Measurements from ENCODE around the gene BYSL.
A peak's percentile ranks its signal among the peaks of the same experiment; 100 is the strongest.

BYSL gene

DNA sequence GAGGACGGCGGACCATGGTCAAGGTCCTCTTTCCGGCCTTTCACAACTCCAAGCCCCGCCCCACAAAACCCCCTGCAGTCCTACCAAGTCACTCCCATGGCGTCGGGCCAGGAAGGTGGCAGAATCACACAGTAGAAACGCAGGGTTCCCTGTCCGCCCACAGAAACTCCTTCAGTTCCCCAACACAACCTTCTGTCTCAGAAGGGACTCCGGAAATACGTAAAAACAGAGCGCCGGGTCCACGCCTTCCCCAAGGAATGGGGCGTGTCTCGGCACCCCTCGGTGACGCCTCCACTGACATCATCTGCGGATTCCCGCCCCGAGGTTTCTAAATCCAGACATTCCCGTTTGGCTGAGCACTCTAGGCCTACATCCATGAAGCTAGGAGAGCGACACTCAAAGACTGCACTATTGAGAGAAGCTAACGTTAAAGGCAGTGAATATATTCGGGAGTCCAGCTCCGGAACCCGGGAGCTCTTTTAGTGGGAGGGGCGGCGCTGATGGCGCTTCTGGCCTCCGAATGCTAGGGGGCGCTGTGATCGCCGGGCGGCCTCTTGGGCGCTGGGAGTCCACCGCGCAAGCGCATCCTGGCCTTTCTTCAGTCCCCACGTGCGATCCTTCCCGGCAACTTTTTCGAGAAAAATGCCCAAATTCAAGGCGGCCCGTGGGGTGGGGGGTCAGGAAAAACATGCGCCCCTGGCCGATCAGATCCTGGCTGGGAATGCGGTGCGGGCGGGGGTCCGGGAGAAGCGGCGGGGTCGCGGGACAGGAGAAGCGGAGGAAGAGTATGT is at the start of gene BYSL, which contains the start of gene MED20:
Gene BYSL, plus strand, starts transcription at position 579 of the 791 bp plus-strand sequence. Its CDS starts 64 bp downstream, at position 643.
Gene MED20, minus strand, starts transcription at position 219 of the 791 bp plus-strand sequence. Its CDS starts 121 bp downstream, at position 98.
- peak; percentile 99 for DNase-seq

GRCh38 chr6:41871691-41872090 is 49.6 kb upstream of the BYSL start:
- DNase-seq, result no peak

DNA sequence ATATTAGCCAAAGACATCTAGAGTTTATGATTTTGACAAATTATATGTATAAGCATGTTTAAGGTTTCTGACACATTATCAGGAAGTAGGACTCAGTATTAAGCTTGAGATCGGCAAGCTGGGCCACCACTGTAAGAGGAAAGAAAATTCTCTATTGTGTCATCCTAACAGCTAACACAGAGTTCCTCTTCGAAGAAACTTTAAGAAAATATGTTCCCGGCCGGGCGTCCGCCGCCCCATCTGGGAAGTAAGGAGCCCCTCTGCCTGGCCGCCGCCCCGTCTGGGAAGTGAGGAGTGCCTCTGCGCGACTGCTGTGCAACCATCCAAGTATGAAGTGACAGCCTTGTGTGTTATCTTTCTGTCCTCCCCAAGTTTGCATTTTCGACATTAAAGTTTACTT is 49.2 kb upstream of the BYSL start:
- DNase-seq, result no peak

- no peak for DNase-seq
Measured at GRCh38 chr6:41874741-41875140, 46.6 kb upstream of the BYSL start.

DNA sequence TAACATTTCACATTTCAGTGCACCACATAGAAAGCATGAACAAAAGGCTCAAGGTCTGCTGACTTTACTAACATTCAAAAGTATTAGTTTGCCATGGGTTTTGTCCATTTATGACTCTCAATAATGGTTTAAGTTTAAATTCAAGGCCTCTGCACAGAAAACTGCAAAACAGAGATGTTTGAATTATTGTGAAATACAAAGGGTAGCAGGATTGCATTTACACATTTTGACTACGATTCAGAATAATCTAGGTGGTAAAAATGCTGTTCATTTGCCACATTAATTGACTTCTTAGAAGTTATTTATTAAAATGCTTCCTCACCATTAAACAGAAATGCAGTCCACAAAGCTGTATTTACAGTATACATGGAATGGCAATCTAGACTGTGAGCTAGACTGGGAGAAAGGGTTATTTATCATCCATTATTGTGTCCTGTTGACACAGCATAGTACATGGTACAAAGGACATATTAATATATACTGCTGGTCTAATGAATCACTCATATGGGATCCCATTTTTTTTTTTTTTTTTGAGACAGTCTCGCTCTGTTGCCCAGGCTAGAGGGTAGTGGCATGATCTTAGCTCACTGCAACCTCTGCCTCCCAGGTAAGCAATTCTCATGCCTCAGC is 44.1 kb upstream of the BYSL start:
- DNase-seq, result no peak

GRCh38 chr6:41878246-41878645 is 43.1 kb upstream of the BYSL start:
- no peak for DNase-seq

DNA sequence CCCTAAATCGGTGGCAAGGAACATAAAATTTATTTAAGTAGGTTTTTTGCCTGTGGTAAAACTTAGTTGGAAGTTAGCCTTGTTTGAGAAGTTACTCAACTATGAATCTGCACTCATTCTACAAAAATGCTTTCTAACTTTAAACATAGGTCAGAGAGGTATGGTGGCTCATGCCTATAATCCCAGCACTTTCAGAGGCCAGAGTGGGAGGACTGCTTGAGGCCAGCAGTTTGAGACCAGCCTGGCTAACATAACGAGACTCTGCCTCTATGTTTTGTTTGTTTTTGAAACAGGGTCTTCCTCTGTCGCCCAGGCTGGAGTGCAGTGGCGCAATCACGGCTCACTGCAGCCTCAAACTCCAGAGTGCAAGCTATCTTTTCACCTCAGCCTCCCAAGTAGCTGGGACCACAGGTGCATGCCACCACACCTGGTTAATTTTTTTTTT is 42.3 kb upstream of the BYSL start:
- no peak for DNase-seq

DNA sequence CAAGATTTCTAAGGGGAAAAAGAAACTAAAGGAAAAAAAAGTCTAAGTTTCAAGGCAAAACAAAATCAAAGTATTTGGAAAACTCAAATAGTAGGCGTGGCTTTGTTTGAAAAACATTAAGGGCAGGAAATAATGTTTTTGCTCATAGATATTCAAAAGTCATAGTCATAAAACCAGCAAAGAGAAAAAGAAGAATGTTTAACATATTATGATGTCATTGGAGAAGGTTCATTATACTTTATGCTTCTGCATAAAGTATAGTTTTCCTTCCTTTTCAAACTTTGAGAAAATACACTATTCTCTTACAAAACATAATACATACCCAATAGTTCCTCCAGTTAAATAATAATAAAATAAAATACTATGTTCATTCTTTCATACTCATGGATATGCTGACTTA is 39.8 kb upstream of the BYSL start:
- DNase-seq, result no peak

DNA sequence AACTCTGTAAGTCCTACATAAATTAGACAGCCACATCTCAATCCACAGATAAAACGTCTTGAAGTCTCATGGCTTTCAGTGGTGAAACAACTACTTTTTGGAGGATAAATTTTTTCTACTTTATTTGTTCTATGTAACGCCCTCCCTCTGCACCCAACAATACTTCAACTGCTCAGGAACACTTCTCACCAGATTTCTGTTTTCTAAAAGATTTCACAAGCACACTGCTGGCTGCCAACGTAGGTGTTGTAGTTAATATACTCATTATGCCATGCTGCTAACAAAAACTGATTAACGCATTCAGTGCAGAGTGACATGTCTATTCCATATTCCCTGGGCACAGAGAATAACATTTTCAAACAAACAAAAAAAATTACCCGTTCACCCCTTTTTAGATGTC is 36.3 kb upstream of the BYSL start:
- DNase-seq, result no peak

DNA sequence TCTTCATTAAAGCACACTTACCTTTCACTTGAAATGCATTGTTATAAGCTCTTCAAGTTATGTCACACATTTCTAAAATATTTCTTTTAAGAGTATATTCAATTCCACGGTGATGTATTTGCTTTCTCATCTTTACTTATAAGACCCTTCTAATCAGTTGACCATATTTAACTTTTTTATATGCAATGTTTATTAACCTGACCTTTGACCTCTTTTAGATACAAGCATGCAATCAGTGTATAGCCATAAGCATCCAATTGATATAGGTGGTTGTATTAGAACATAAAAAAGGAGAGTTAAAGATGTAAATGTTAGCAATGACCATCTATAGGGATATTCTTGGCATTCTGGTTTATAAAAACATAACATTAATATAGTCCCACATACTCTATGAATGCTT is 35.4 kb upstream of the BYSL start:
- no peak for DNase-seq

- no peak for DNase-seq
Measured at GRCh38 chr6:41887331-41887751, 34.0 kb upstream of the BYSL start.

DNA sequence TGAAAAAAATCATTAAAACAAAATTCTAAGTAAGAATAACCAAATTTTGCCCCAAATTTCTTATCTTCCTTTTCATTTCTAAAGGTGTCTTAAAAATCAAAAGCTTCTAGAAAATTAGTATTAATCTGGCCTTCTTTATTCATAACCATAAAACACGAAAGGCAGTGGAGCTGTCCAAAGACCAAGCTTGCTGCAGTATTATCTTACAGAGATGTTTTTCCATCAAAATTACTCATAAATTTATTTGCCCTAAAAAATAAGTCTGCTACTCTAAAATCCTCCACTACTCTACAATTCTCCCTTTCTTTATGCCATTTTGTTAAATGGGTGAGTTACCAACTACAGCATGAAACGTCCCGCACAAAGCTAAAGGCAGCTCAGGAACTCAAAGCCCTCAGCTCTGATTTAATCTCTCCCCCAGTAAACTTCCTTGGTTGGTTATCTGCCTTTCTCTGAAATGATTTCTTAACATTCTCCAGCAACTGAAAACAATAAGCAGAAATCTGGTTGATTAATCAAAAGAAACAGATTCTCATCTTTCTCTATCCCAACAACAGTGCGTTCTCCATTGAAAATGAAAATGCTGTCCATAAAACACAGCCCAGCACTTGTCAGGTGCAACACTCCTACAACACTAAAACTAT is 28.3 kb upstream of the BYSL start:
- peak; percentile 1 for DNase-seq

GRCh38 chr6:41894366-41895299 is 26.7 kb upstream of the BYSL start:
- DNase-seq, result peak; percentile 81

DNA sequence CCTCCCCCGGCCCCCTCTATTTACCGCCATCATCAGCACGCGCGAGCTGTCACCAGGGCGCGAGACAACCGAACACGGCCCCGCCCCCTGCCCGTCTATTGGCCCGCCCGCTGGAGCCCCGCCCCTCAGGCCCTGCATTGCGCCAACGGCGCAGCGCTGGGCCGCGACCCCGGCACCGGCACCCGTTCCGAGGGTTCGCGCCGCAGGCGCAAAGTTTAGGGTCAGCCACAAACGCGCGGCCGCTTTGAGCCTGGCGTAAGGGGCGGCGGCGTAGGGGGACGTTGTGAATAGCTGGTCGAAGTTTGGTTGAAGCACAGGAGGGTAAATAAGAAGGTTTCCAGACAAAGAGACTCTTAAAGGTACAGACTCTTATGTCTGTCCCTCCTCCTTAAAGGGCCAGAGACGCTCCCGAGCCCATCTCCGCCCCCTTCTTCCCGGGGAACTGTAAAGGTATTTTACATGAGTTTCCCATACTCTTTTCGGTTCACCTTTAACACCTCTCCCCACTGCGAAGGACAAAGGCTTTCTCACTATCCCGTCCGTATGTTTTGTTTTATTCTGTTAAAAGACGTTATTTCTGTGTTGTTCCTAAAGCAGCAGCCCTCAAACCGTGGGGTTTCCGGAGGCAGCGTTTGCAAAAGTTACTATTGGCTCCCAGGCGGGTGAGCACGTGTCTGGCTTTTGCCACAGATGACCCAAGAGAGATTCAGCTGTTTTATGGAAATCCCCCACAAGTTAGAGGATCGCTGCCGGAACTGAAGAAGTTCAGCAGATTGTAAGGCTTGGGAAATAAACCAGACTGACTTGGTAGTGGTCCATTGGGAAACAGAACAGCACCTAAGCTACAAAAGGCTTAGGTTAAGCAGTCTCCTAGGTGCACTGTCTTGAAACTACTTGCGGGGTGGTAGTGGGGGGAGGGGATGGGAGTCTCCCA is 25.7 kb upstream of the BYSL start, which contains the start of gene USP49:
Gene USP49, minus strand, starts transcription at position 76 of the 934 bp plus-strand sequence. CDS start 88,392 bp downstream, outside the sequence.
- DNase-seq, result peak; percentile 97

DNA sequence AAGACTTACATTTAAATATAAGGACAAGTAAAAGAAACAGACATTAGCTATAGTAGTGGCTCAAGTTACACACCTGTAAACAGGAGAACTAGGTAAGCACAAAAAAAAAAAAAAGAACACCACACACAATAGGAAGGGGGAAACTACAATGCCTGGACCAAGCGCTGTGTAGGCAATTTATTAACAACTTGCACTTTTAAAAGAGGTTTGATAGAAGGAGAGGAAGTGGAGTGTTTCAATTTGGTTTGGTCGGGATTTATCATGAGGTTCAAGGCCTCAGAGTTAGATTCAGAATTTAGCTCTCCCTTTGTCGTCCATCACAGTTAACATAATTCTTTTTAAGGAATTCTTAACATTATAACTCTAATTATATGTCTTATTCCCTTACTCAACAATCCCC is 25.0 kb upstream of the BYSL start:
- DNase-seq, result no peak

GRCh38 chr6:41900861-41901260 is 20.4 kb upstream of the BYSL start:
- DNase-seq, result no peak

DNA sequence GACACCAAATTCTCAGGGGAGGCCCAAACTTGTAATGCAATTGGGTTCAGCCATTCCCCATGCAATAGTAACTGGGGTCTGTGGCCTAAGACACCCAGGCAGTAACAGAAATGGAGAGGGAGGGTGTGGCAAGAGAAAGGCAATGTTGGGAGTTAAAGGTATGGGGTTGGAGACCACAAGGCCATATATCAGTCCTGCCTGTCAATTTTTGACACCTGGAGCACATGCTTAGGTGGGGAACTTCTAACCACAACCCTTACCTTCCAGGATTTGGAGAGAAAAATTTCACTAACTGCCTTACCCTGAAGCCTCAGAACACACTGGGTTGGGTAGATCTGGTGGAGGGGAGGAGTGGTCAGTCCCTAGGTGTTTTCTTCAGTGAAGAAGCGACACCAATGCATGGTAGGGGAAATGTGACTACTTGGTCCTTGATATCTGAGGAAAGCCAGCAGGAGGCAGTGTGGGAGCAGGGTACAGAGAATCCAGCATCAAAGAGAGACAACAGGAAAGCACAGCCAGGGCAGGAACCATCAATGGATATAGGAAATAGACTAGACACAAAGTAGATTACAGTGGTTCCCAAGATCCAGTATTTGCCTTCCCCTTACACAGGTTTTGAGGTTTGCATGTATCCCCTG is 19.3 kb upstream of the BYSL start:
- DNase-seq, result no peak

- DNase-seq, result no peak
Measured at GRCh38 chr6:41909727-41910126, 11.6 kb upstream of the BYSL start.

DNA sequence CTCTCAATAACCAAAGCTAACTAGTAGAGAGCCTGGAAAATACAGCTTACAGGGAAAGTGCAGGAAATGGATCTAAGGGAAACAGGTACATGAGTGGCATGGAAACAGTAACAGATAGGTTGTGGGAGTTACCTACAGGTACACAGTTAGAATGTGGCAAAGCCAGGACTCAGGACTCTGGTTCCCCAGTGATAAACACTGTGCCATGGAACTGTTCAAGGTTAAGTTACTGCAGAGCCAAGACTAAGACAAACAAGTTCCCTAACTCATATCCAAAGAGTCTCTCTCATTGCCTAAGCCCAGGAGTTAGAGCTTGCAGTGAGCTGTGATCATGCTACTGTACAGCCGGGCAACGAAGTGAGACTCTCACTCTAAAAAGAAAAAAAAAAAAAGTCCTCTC is 7.0 kb upstream of the BYSL start:
- no peak for DNase-seq

DNA sequence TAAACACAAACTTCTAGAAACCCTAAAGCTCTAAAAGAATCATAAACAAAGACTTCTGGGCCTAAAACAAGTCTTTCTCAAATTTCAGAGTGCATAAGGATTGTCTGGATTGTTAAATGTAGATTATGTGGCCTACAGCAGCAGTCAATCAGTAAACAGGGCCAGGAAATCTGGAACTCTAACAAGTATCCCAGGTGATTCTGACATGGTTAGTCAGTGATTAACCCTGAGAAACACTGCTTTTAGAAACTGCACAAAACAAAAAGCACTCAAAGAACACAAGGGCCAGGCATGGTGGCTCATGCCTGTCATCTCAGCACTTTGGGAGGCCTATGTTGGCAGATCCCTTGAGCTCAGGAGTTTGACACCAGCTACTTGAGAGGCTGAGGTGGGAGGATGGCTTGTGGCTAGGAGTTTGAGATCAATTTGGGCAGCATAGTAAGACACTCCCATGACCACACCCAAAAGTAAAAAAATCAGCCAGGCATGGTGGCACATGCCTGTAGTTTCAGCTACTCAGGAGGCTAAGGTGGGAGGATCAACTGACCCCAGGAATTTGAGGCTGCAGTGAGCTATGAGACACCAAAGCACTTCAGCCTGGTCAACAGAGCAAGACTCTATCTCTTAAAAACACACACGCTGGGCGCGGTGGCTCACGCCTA is 6.3 kb upstream of the BYSL start:
- no peak for DNase-seq
